SW 1271 (cell line): Measurements from ENCODE around the gene SNX13.
A peak's percentile ranks its signal among the peaks of the same experiment; 100 is the strongest.

ENCODE experiments used
- DNase-seq, 2 experiments: peaks; one replicate each; lab custom pipeline; 2025; lab: John Stamatoyannopoulos, UW

Gene SNX13

DNA sequence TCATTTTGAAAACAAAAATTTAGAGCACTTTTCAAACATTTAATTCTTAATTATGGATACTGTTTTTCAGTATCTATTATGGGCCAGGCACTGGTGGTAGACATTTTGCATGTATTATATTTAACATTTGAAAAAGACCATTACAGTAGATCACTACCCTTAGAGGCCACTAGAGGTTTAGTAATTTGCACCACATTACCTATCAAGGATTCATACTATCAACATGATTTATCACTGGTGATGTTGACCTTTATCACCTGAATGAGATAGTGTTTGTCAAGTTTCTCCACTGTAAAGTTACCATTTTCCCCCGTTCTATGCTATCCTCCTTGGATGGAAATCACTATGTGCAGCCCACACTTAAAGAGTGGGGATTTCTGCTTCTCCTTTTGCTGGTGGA, 4.4 kb upstream of the SNX13 start:
- DNase-seq: peak in 1 of 2 experiments; percentile 23

DNA sequence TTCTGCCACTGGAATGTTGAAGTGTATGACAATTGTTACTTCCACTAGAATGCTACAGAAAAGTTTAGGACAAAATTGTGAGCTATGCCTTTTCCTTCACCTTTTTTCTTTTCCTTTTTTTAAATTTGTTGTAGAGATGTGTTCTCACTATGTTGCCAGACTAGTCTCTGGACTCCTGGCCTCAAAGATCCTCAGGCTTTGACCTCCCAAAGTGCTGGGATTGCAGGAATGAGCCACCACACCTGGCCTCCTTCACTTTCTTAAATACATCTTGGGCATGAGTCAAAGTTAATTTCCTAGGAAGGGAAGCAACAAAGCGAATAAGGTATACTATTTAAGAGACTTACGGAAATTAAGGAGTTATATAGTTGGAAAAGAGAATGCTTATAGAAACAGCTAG, 2.7 kb upstream of the SNX13 start:
- no peak for DNase-seq

GRCh38 chr7:17942231-17942630, 1.9 kb upstream of the SNX13 start:
- DNase-seq: no peak

DNA sequence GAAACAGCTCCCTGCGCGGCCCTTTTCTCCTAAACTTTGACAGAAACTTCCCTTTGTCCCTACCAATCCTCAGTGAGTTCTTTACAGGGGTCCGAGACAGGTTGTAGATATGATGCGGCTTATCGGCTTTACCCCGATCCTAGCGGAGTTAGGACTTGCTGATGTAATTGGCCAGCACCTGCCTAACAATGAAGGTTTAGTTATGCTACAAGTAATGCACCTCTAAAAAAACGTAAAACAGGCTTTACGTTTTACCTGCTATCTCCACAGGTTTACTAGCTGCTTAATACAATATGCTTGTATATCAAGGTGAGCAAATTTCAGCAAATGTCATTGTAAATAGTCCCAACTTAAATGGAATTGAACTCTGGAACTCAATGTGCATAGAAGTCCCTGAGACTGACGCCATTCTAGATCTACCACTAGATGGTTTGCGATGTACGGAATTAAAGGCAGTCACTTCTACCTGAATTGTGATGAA, 697 bp upstream of the SNX13 start:
- DNase-seq: peak in 1 of 2 experiments; percentile 19

- DNase-seq: peak in 1 of 2 experiments; percentile 68
Measured at GRCh38 chr7:17939606-17940301, 540 bp downstream of the SNX13 start.

DNA sequence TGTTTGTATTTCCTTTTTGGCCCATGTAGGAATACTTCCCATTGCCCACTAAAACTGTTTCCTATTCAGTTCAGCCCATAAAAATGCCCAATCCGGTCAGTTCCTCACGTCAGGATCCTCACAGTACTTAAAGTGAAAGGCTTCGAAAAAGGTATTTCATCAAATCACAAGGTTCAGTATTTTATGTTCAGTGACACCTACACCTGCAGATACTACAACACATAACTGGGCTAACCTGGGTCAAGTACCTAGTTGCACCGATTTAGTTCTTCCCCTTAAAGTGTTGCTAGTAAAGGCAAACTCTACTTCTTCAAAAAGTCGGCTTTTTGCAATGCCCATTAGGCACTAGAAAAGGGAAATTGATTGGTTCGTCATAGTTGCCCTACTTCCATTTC, 1.1 kb downstream of the SNX13 start:
- peak in 1 of 2 experiments; percentile 78 for DNase-seq

DNA sequence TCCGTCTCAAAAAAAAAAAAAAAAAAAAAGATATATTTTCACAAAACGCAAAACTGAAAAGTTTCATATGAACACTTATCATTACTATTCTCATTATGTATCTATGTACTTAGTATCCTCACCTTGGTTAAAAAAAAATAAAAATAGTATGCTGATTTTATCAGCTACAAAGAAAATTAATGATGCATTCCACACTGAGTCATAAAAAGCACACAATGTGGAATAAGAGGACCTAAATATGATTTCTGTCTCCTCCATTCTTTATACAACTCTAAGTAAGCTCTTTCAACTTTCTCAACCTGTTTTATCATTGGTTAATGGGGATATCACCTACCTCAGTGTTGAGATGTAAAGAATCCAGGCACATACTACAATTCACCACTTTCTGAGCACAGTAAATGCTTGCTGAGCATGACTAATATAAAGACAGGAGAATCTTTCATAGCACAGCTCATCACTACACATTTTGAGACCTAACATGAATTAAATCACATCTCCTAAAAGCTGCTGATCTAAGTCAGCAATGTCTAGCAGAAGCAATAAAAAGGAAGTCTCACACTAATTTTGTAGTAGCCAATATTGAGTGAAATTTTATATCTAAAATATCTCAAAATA, 2.7 kb downstream of the SNX13 start:
- DNase-seq: no peak

DNA sequence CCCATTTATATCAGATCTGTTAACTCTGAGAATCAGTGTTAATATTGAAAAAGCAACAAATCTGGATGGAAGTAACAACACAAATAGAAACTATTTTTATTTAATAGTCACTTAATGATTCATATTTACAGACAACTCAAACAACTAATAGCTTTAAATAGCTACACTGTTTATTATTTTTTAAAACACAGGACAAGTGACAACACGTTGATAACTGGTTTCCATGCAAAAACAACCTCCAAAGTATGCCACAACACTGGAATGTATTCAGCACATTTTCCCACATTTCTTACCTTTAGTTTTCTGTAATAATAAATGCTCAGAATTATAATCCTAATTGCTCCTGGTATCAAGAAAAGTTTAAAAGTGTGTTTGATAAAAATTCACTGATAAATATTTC, 4.0 kb downstream of the SNX13 start:
- DNase-seq: no peak

GRCh38 chr7:17934612-17935240, 5.6 kb downstream of the SNX13 start:
- DNase-seq: no peak

DNA sequence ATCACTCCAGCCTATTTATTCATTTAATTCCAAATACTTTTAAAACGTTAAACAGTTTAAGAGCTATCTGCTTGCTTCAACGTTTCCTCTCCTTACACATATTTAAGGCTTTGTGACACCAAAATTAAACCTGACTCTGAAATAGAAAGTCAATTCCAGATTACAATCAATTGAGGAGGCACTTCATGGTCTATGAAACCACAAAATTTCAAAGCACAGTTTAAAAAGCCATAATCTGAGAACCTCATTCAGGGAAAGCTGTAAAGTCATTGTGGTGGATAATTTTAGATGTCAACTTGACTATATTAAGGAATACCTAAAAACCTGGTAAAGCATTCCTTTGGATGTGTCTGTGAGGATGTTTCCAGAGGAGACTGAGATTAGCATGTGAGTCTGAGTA, 6.2 kb downstream of the SNX13 start:
- no peak for DNase-seq

DNA sequence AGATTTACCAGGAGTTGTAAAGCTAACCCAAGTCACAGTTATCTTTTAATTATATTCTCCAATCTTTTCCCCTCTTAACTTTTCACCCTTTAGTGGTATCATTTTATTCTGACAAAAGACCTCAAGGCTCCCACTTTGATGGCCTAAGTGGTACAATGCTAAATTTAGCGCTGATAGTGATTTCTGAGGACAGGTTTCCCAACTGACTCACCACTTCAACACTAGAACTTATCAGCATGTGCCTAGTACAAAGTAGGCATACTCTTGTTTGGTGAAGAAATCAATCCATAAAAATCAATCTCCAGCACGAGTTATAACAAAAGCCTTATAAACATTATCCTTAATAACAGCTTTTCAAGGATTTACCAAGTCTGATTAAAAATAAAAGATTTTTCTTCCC, 7.5 kb downstream of the SNX13 start:
- DNase-seq: no peak

DNA sequence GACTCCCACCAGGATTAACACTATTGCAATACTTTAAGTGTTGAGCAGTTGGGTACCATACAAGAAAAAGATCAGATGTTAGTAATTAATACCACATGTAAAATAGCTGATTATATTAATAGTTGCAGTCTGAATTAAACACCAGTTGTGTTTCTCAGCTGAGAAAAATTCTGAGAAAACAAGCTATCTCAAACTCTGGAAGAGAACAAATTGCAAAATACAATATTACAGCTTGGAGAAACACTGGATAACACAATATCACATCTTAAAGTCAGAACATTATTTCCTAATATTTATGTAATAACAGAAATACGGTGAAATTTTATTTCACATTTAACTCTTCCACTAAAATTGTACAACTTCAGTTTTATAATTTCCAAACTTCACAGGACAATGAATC, 9.2 kb downstream of the SNX13 start:
- DNase-seq: no peak

GRCh38 chr7:17930546-17930945, 9.7 kb downstream of the SNX13 start:
- DNase-seq: no peak

- no peak for DNase-seq
Measured at GRCh38 chr7:17929647-17930395, 10.5 kb downstream of the SNX13 start.

DNA sequence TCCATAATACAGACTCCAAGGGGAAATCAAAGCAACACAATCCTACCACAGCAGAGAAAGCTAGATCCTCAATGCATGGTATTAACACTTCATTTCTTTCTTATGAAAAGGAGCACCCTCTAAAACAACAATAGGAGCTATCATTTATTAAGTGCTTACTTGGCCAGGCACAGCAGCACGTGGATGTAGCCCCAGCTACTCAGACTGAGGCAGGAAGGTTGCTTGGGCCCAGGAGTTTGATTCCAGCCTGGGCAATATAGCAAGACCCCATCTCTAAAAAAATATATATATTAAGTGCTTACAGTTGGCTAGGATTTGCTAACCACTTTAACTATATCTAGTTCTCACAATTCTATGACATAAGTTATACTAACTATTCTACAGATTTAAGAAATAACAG, 12.2 kb downstream of the SNX13 start:
- no peak for DNase-seq

GRCh38 chr7:17921857-17922416, 18.4 kb downstream of the SNX13 start:
- DNase-seq: no peak

- no peak for DNase-seq
Measured at GRCh38 chr7:17917842-17918241, 22.5 kb downstream of the SNX13 start.

DNA sequence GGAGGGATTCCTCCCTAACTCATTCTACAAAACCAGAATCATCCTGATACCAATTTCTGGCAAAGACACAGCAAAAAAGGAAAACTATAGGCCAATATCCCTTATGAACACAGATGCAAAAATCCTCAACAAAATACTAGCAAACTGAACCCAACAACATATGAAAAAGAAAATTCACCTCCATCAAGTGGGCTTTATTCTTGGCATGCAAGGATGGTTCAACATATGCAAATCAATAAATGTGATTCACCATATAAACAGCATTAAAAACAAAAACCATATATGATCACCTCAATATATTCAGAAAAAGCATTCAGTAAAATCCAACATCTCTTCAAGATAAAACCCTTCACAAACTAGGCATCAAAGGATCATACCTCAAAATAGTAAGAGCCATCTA, 23.5 kb downstream of the SNX13 start:
- DNase-seq: no peak

DNA sequence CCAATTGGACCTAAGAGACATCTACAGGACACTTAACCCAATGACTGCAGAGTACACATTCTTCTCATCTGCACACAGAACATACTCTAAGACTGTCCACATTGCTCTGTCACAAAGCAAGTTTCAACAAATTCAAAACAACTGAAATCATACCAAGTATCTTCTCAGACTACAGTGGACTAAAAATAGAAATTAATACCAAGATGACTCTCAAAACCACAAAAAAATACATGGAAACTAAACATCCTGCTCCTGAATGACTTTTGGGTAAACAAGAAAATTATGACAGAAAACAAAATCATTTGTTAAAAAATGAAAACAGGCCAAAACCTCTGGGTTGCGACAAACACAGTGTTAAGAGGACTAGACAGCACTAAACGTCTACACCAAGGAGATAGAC, 24.5 kb downstream of the SNX13 start:
- DNase-seq: no peak

- no peak for DNase-seq
Measured at GRCh38 chr7:17915168-17915567, 25.1 kb downstream of the SNX13 start.

DNA sequence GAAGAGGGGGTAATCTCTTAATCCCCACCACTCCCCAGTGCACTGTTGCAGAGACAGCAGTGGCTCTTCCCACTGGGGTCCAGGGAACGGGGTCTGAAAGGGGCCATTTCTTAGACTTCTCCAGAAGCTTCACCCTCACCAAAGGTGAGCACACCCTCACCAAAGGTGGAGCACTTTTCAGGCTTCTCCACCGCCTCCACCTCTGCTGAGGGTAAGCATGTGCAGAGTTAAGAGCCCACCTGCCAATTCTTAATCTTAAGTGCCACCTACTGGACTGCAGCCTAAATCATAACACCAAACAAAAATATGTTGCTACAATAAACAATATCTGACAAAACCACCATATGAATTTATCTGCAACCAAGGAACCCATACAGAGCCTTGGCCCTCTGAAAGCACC, 27.0 kb downstream of the SNX13 start:
- no peak for DNase-seq

DNA sequence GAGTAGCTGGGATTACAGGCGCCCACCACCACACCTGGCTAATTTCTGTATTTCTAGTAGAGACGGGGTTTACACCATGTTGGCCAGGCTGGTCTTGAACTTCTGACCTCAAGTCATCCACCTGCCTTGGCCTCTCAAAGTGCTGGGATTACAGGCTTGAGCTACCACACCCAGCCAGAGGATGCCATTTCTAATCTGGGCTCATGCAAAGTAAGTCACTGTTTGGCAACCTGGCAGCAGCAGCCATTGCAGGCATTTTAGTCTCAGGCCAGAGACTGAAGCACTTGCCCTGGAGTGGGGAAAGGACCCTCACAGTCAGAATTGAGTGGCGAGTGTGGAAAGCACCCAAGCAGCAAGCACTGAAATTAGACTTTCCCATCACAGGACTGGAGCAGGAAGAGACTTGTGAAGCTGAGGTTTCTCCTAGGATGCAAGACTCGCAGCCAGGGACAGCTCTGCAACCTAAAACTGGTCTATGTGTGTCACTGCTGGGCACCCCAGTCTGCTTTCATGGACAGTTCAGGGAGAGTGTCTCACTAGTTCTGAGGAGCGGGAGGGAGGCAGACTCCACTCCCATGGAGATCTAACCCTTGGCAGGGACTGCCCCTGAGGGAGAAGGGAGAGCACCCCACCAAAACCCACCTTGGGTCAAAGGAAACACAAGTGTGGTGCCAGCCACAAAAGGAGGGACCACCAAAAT, 27.6 kb downstream of the SNX13 start:
- no peak for DNase-seq
